Measurements from ENCODE around the gene GOLGA8K.
"Not testable (repeated sequence)": the region's sequence is repeated elsewhere in the genome, so short reads cannot be mapped to it uniquely, and the experiment has no call there.

GOLGA8K gene

GRCh38 chr15:32350563-32351220, 52.4 kb downstream of the GOLGA8K start:
- DNase-seq, result not testable (repeated sequence)

- not testable (repeated sequence) for DNase-seq
These were observed 56.1 kb downstream of the GOLGA8K start for GRCh38 chr15:32347037-32347436.

GRCh38 chr15:32345978-32346547, 57.0 kb downstream of the GOLGA8K start:
- DNase-seq, result not testable (repeated sequence)

GRCh38 chr15:32343921-32344320, 59.2 kb downstream of the GOLGA8K start:
- DNase-seq, result not testable (repeated sequence)
